SU-DHL-6 (cell line): ENCODE data around the gene PITPNM3.

Source experiments
- CTCF ChIP-seq: fragments of 200-600 bp; sonication (generic); IDR thresholded peaks from one replicate; pipeline ENCODE4 v1.5.1; 2017; ENCODE audit warnings: antibody characterized with exemption, mild to moderate bottlenecking, low read length, moderate library complexity; ENCODE audit not compliant: insufficient read depth, poor library complexity, severe bottlenecking
- EZH2phosphoT487 ChIP-seq: fragments of 200-600 bp; sonication (generic), shearing (Covaris generic); conservative IDR thresholded peaks from 2 replicates; pipeline ENCODE4 v1.6.1; 2018; ENCODE audit warnings: mild to moderate bottlenecking, antibody characterized with exemption, low read length, moderate library complexity, mixed read lengths

DNA sequence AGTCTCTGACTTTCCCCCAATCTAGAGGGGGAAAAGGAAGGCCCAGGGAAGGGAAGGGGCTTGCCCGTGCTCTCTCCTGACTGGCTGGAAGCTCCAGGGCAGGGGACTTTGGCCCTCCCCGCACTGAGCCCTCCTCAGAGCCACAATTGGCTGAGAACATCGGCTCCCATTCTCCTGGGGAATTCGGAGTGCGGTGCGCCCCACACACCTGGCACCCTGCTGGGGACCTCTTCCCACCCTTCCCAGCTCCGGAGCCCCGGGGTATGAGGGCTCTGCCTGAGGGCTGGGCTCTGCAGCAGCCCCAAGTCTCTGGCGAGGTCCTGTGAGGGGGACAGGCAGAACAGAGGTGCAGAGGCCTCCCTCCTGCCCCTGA is 76.1 kb downstream of the PITPNM3 start:
- TF ChIP-seq CTCF (no peak), EZH2phosphoT487 (no peak)
